Right lung (tissue), 10 donors: ENCODE data around the gene PATZ1. TPM values are rescaled to one million over a fixed set of nuclear protein-coding genes. Genes with fewer than 3 reads are reported as not detected.
"Not testable (repeated sequence)": the region's sequence is repeated elsewhere in the genome, so short reads cannot be mapped to it uniquely, and the experiment has no call there.

Experiments
- DNase-seq, 2 donors: peaks; one replicate each; pipeline ENCODE4 v3.0.0-alpha.2; 2013
- long read RNA-seq, 8 donors: transcript quantifications; one replicate each; lab custom pipeline, GENCODE V29; 2026
- polyA plus RNA-seq, 5 donors: library from polyadenylated mRNA; unstranded; fragments of 120-200 nt; gene quantifications; one replicate each; pipeline versions ENCODE4 v1.2.1 to v1.2.3, GENCODE V29; 2013; ENCODE audit warnings: inconsistent platforms in 1 of 5, low replicate concordance in 1 of 5; ENCODE audit not compliant: insufficient read length in 5 of 5, insufficient read depth in 1 of 5

Gene PATZ1, protein sequence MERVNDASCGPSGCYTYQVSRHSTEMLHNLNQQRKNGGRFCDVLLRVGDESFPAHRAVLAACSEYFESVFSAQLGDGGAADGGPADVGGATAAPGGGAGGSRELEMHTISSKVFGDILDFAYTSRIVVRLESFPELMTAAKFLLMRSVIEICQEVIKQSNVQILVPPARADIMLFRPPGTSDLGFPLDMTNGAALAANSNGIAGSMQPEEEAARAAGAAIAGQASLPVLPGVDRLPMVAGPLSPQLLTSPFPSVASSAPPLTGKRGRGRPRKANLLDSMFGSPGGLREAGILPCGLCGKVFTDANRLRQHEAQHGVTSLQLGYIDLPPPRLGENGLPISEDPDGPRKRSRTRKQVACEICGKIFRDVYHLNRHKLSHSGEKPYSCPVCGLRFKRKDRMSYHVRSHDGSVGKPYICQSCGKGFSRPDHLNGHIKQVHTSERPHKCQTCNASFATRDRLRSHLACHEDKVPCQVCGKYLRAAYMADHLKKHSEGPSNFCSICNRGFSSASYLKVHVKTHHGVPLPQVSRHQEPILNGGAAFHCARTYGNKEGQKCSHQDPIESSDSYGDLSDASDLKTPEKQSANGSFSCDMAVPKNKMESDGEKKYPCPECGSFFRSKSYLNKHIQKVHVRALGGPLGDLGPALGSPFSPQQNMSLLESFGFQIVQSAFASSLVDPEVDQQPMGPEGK
- 10 to 100 TPM; 58.9 to 76.5 (median 65.2) TPM for polyA plus RNA-seq
- long read RNA-seq, donor 1, transcript PATZ1-205 (2 exons, 1,702 nt) = major isoform, 12 of 182 reads
- long read RNA-seq, donor 1, transcript PATZ1-203 (4 exons, 3,638 nt) = minor isoform, 9 of 182 reads
- long read RNA-seq, donor 1, transcript PATZ1-201 (3 exons, 2,516 nt) = minor isoform, 11 of 182 reads
- long read RNA-seq, donor 1, partial matches to known transcripts = 104 of 182 reads
- long read RNA-seq, donor 1, other reads (novel, unspliced or antisense) = 44 of 182 reads
- long read RNA-seq, donor 2, transcript PATZ1-205 (2 exons, 1,702 nt) = minor isoform, 7 of 22 reads
- long read RNA-seq, donor 2, transcript PATZ1-201 (3 exons, 2,516 nt) = minor isoform, 6 of 22 reads
- long read RNA-seq, donor 2, transcript PATZ1-203 (4 exons, 3,638 nt) = major isoform, 8 of 22 reads
- long read RNA-seq, donor 2, partial matches to known transcripts = 0 of 22 reads
- long read RNA-seq, donor 2, other reads (novel, unspliced or antisense) = 0 of 22 reads
- long read RNA-seq, donor 3, transcript PATZ1-201 (3 exons, 2,516 nt) = minor isoform, 5 of 45 reads
- long read RNA-seq, donor 3, transcript PATZ1-203 (4 exons, 3,638 nt) = minor isoform, 7 of 45 reads
- long read RNA-seq, donor 3, transcript PATZ1-205 (2 exons, 1,702 nt) = major isoform, 12 of 45 reads
- long read RNA-seq, donor 3, partial matches to known transcripts = 19 of 45 reads
- long read RNA-seq, donor 3, other reads (novel, unspliced or antisense) = 0 of 45 reads
- long read RNA-seq, donor 4, transcript PATZ1-201 (3 exons, 2,516 nt) = major isoform, 6 of 17 reads
- long read RNA-seq, donor 4, transcript PATZ1-205 (2 exons, 1,702 nt) = minor isoform, 5 of 17 reads
- long read RNA-seq, donor 4, partial matches to known transcripts = 0 of 17 reads
- long read RNA-seq, donor 4, other reads (novel, unspliced or antisense) = 0 of 17 reads
- long read RNA-seq, donor 5, transcript PATZ1-204 (5 exons, 3,711 nt) = minor isoform, 5 of 40 reads
- long read RNA-seq, donor 5, transcript PATZ1-203 (4 exons, 3,638 nt) = major isoform, 14 of 40 reads
- long read RNA-seq, donor 5, transcript PATZ1-205 (2 exons, 1,702 nt) = minor isoform, 10 of 40 reads
- long read RNA-seq, donor 5, transcript PATZ1-201 (3 exons, 2,516 nt) = minor isoform, 11 of 40 reads
- long read RNA-seq, donor 5, partial matches to known transcripts = 0 of 40 reads
- long read RNA-seq, donor 5, other reads (novel, unspliced or antisense) = 0 of 40 reads
- long read RNA-seq, donor 6, transcript PATZ1-205 (2 exons, 1,702 nt) = minor isoform, 7 of 40 reads
- long read RNA-seq, donor 6, transcript PATZ1-203 (4 exons, 3,638 nt) = major isoform, 20 of 40 reads
- long read RNA-seq, donor 6, transcript PATZ1-201 (3 exons, 2,516 nt) = minor isoform, 10 of 40 reads
- long read RNA-seq, donor 6, partial matches to known transcripts = 0 of 40 reads
- long read RNA-seq, donor 6, other reads (novel, unspliced or antisense) = 0 of 40 reads
- long read RNA-seq, donor 7, transcript PATZ1-201 (3 exons, 2,516 nt) = major isoform, 11 of 33 reads
- long read RNA-seq, donor 7, transcript PATZ1-203 (4 exons, 3,638 nt) = major isoform, 11 of 33 reads
- long read RNA-seq, donor 7, partial matches to known transcripts = 7 of 33 reads
- long read RNA-seq, donor 7, other reads (novel, unspliced or antisense) = 0 of 33 reads
- long read RNA-seq, donor 8, transcript PATZ1-203 (4 exons, 3,638 nt) = major isoform, 5 of 26 reads
- long read RNA-seq, donor 8, partial matches to known transcripts = 13 of 26 reads
- long read RNA-seq, donor 8, other reads (novel, unspliced or antisense) = 0 of 26 reads

DNA sequence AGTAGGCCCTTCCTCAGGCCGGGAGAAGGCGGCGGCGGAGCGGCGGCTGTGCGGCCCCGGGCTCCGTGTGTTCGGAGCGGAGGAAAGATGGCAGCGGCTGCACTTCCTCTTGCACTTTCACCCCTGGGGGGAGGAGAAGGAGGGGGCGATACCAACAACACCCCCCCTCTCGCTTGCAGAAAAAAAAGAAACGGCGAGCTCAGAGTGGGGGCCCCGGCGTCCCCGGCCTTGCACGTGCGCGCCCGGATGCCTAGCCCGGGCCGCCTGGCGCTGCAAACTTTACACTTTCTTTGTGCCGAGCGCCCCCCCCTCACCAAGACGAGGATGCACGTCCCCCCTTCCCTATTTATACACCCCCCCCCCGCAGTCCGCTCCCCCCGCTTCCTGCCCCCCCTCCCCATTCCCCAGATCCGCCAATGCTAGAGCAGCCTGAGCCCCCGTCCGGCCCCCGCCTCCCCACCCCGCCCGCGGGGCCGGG lies at the start of gene PATZ1:
Gene PATZ1, minus strand, starts transcription at position 92 of the 478 bp plus-strand sequence. CDS start 744 bp downstream, outside the sequence.
- peak; percentile 85 for DNase-seq

DNA sequence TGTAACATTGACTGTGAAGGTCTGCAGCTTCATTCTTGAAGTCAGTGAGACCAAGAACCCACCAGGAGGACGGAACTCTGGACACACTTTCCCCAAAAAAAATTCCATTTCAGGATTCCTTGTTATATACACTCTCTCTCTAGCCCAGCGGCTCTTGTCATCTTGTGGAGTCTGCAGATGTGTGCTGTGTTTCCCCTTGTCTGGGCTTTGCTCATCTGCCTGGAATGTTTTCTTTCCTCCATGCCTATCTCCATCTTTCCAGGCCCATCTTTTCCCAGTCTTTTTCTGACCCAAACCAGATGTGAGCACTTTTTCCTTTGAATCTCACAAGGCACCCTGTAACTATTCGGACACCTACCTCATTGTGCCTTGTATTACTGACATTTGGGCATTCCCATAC lies 48.2 kb upstream of the PATZ1 start:
- DNase-seq = no peak

DNA sequence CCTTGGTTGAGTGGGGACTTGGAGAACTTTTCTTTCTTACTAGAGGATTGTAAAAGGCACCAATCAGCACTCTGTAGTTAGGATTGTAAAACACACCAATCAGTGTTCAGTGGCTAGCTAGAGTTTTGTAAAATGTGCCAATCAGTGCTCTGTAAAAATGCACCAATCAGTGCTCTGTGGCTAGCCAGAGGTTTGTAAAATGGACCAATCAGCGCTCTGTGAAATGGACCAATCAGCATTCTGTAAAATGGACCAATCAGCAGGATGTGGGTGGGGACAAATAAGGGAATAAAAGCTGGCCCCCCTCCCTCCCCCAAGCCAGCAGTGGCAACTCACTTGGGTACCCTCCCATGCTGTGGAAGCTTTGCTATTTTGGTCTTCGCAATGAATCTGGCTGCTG lies 47.7 kb upstream of the PATZ1 start:
- DNase-seq = no peak

DNA sequence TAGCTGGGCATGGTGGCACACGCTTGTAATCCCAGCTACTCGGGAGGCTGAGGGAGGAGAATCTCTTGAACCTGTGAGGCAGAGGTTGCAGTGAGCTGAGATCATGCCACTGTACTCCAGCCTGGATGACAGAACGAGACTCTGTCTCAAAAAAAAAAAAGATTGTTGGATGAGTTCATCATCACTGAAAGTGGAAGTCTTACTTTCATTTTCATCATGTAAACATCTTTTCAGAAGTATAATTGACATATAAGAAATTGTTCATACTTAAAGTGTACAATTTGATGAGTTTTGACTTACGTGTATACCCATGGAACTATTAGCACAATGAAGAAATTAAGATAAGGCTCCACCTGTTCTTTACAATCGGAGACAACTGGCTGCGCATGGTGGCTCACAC lies 32.5 kb upstream of the PATZ1 start:
- not testable (repeated sequence) for DNase-seq

DNA sequence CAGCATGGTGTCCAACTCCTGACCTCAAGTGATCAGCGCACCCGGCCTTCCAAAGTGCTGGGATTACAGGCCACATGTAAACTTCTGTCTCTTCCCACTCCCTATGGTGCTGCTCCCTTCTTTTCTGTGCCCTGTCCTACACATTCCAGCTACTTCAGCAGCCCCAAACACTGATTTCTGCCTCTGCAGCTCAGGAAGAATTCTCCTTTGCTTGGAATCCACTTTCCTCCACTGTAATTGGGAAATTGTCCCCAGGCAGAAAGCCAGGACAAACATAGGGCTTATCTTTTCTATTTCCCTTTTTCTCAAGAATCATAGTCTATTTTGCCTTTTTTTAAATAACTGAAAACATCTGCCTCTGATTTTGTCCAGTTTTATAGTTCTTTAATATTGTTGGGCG lies 32.0 kb upstream of the PATZ1 start:
- no peak for DNase-seq

DNA sequence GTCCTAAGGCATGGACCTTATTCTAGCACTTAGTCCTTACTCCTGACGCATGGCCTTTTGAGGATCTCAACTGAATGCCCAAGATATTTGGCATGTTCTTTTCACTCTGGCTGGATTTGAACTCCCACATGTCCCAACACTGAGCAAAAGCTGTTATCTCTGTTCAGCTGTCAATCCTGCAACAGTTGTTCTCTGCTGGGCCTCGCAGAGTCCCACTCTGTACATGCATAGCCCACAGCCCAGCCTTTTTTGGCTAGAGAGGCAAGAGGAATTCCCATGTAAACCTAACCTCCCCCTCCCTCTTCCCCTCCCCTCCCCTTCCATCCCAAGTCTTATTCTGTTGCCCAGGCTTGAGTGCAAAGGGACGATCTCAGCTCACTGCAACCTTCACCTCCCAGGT lies 31.5 kb upstream of the PATZ1 start:
- DNase-seq = no peak

DNA sequence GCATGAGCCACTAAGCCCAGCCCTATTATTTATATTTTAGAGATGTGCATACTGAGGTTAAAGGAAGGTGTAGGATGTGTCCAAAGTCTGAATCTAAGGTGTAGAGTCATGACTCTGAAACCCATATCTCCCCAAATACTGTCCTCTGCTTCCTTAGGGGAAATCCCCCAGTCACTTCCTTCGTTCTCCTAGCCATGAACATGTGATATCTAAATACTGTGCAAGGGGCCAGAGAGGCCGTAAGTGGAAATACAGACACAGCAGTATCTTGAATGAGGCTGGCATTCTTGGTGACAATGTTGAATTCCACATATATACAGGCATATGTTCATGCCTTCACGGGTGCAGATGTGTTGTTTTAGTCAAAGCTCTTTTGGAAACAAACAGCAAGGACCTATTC lies 21.3 kb upstream of the PATZ1 start:
- DNase-seq = no peak

DNA sequence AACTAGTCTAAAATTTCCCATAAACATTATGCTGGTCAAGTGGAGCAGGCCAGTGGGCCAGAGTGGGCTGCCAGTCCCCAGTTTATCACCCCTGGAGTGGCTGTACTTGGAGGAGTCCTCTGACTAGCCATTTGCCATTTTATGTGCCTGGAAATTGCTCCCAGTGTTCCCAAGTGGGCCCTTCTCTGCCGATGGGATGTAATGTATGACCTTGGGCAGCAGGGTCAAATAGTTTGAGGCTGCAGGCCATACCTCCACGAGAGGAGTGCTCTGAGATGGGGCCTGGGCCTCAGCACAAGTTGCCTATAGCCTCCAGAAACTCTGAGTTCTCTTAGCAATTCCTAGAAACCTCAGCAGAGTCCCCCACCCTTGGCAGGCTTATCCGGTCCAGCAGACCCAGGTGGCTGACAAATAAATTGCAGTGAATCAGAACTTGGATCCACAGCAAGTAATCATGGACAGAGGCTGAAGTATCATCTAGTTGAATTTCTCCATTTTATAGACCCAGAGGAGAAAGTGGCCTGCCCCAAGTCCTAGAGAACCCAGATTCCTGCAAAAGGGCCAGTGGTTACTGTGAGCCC lies 17.8 kb upstream of the PATZ1 start:
- no peak for DNase-seq

DNA sequence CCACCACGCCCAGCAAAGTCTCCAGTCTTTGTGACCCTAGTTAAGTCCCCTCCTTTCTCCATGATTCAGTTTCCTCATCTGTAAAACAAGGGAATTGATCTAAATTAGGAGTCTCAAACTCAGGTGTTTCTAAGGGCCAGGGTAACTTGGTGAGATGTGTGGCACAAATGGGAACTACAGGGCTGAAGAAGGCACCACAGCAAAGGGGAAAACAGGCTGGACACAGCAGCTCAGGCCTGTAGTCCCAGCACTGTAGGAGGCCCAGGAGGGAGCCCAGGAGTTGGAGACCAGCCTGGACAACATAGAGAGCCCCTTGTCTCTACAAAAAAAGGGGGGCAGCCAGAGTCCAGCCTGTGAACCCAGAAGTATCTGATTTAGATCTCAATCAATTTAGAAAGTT lies 15.6 kb upstream of the PATZ1 start:
- DNase-seq = no peak

DNA sequence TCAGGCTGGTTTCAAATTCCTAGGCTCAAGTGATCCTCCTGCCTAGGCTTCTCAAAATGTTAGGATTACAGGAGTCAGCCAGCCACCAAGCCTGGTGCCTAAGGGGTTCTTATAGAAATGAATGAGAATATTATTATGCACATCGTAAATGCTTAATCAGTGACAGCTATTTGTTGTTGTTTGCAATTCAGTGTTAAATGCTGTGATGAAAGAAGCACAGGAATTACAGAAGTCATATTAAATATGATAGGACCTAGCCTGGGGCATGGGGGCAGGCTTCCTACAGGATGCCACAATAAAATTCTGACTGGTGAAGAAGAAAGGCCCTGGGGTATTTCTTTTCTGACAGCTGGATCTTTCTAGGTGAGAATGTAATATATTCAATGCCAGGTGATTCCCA lies 13.9 kb upstream of the PATZ1 start:
- no peak for DNase-seq

DNA sequence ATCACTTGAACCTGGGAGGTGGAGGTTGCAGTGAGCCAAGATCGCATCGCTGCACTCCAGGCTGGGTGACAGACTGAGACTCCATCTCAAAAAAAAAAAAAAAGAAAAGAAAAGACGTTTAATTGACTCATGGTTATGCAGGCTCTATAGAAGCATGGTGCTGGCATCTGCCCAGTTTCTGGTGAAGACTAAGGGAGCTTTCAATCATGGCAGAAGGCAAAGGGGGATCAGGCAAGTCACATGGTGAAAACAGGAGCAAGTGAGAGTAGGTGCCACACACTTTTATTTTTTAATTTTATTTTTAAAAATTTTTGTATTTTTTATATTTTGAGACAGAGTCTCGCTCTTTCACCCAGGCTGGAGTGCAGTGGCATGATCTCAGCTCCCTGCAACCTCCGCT lies 8.4 kb upstream of the PATZ1 start:
- no peak for DNase-seq

DNA sequence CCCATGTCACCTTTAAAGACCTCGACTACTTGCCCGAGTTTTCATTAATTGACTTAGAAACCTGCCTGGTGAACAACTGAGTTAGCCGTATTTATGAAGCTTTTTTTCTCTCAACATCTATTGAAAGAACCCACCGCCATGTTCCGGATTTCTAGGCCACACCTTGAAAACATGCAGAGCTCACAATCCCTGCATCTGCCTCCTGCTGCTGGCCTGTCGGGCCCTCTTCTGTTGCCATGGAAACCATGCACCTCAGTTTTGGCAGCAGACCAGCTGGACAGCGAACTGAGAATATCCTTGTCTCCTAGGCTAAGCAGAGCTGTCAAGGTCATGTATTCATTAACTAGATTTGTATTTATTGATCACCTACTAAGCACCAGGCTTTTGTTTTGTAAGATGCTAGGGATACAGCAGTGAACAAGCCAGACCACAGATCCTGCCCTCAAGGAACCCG lies 4.3 kb upstream of the PATZ1 start:
- DNase-seq = peak; percentile 12 to 24

DNA sequence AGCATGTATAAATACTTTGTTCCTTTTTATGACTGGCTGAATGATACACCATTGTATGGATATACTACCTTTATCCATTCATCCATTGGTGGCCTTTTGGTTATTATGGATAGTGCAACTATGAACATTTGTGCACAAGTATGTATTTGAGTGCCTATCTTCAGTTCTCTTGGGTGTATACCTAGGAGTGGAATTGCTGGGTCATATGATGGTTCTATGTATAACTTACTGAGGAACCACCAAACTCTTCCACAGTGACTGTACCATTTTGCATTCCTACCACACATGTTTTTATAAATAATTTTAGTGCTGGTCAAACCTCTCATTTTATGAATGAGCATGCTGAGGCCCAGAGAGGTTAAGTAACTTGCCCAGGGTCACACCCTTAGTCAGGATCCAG lies 3.8 kb upstream of the PATZ1 start:
- DNase-seq = no peak

DNA sequence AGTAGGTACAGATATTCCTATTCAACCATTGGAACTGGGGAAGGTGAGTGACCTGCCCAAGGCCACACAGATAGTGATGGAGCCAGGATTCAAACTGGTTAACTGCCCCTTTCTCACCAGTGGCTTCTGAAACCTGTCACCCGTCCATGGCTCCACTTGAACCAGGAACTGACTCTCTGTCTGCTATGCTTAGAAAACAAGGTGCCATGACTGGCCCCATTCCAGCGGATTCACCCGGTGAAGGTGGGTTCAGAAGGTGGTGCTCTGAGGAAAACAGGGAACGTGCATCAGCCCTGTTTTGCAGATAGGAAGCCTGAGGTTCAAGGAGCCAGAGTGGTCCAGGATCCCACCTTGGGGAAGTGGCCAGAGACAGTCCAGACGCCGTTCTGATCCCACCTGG lies 2.6 kb upstream of the PATZ1 start:
- no peak for DNase-seq

DNA sequence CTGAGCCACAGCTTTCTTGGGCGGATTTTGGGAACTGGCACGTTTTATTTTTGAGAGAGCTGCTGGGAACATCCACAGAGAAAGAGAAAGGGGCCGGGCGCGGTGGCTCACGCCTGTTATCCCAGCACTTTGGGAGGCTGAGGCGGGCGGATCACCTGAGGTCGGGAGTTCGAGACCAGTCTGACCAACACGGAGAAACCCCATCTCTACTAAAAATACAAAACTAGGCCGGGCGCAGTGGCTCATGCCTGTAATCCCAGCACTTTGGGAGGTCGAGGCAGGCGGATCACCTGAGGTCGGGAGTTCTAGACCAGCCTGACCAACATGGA lies 1.8 kb upstream of the PATZ1 start:
- DNase-seq = not testable (repeated sequence)

DNA sequence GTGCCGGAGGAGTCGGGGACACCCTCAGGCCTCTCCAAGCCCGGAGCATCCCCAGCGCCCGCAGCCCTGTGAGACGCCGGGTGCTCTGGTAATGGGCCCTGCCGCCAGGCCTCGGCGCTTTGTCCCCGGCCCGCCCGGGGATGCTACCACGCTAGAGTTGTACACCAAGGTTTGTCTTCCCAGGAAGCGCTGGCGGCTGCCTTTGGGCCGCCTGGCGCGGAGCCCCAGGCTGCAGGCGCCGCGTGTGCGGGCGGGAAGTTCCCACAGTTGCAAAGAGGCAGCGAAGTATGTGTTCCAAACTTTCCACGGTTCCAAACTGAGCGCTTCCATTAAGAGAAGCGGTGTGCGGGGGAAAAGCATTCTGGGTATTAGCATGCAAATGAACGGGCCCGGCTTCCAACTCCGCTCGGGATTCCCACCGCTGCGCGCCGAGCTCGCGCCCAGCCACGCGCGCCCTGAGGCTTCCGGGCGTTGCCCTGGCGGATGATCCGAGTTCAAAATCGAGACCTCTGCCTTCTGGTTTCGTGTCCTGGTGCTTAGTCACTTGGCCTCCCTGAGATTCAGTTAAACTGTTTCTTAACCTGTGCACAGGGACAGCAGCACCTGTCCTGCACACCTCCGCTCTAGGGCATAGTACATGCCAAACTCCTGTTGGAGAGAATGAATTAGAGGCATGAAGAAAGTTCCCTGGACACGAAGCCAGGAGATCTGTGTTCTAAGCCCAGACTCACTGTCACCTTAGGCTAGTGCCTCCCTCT lies 1.3 kb upstream of the PATZ1 start:
- peak; percentile 70 to 73 for DNase-seq

DNA sequence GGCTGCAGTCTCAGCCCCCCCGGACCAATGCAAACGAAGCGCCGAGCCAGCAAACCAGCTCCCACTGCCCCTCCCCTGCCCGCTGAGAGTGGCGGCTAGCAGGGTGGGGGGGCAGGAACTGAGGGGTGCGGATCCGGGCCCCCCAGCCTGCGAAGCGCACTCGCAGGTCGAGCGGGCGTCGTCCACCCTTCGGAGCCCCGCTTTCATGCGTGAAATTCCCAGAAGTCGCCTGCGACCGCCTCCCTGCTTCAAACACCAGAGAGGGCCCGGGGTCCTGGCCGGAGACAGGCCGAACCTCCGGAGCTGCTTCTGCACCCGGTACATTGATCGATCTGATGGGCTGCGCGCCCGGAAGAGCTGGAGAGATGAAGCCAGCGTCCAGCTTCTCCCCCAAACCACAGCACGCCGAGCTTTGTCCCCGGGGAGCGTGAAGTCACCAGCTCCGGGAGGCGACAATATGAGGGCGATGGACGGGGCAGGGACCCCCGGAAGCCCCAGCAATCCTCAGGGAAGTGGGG lies 646 bp upstream of the PATZ1 start:
- peak; percentile 71 to 76 for DNase-seq
